COLO829 (cell line): ENCODE measurements around the gene BEAN1.

Experiments
- DNase-seq: peaks from one replicate; pipeline ENCODE4 v3.0.0; 2012; ENCODE audit warnings: low spot score

Gene BEAN1

GRCh38 chr16:66395806-66396555 lies 31.1 kb upstream of the BEAN1 start:
- DNase-seq = no peak

- no peak for DNase-seq
These were observed 29.2 kb upstream of the BEAN1 start for GRCh38 chr16:66397736-66398433.

GRCh38 chr16:66399031-66399430 lies 28.1 kb upstream of the BEAN1 start:
- DNase-seq = no peak

GRCh38 chr16:66399930-66400329 lies 27.2 kb upstream of the BEAN1 start:
- peak; percentile 21 for DNase-seq

- DNase-seq = no peak
These were observed 26.4 kb upstream of the BEAN1 start for GRCh38 chr16:66400503-66401380.

GRCh38 chr16:66401610-66402009 lies 25.5 kb upstream of the BEAN1 start:
- no peak for DNase-seq

GRCh38 chr16:66402166-66402565 lies 24.9 kb upstream of the BEAN1 start:
- DNase-seq = no peak

- no peak for DNase-seq
These were observed 24.4 kb upstream of the BEAN1 start for GRCh38 chr16:66402591-66403230.

- no peak for DNase-seq
These were observed 23.5 kb upstream of the BEAN1 start for GRCh38 chr16:66403531-66404145.

- no peak for DNase-seq
These were observed 21.9 kb upstream of the BEAN1 start for GRCh38 chr16:66405057-66405783.

- peak; percentile 74 for DNase-seq
These were observed 20.4 kb upstream of the BEAN1 start for GRCh38 chr16:66406534-66407221.

GRCh38 chr16:66408163-66409048 lies 18.7 kb upstream of the BEAN1 start:
- peak; percentile 83 for DNase-seq

GRCh38 chr16:66409156-66409555 lies 17.9 kb upstream of the BEAN1 start:
- DNase-seq = peak; percentile 41

GRCh38 chr16:66412182-66412581 lies 14.9 kb upstream of the BEAN1 start:
- no peak for DNase-seq

GRCh38 chr16:66414891-66415290 lies 12.2 kb upstream of the BEAN1 start:
- DNase-seq = no peak

GRCh38 chr16:66416136-66416535 lies 11.0 kb upstream of the BEAN1 start:
- DNase-seq = no peak

- no peak for DNase-seq
These were observed 10.0 kb upstream of the BEAN1 start for GRCh38 chr16:66416939-66417700.

- no peak for DNase-seq
These were observed 8.7 kb upstream of the BEAN1 start for GRCh38 chr16:66418165-66418962.
